HCT116 (cell line): ENCODE data around the gene ANTXR2. TPM values are rescaled to one million over a fixed set of nuclear protein-coding genes. Genes with fewer than 3 reads are reported as not detected.

Source experiments
- ATAC-seq: fragments of 200-7000 bp; cut with Tn5 transposase; 2 replicates; pipeline ENCODE4 v1.9.1; 2020; ENCODE audit warnings: mild to moderate bottlenecking, moderate library complexity
- BruUV-seq: library from RNA; stranded (reverse); fragments of 400-500 nt; replicated peaks from 2 replicates; lab custom pipeline; 2021; lab: Mats Ljungman, UMichigan
- CTCF ChIA-PET: fragments of 300-600 bp; sonication (Branson Sonifier 250); formaldehyde crosslinking; loops from one replicate; lab custom pipeline; 2021; ENCODE audit warnings: antibody characterized with exemption; lab: Charles Lee
- POLR2A ChIA-PET: fragments of 300-600, 350-600 bp; sonication (Branson Sonifier 250); formaldehyde crosslinking; loops from one replicate; lab custom pipeline; 2021; ENCODE audit warnings: antibody characterized with exemption; lab: Charles Lee
- RAD21 ChIA-PET, 2 experiments: fragments of 300-600 bp; sonication (Branson Sonifier 250); formaldehyde crosslinking; loops; one replicate each; lab custom pipeline; 2023; ENCODE audit warnings: low total read pairs in 2 of 2; ENCODE audit not compliant: uncharacterized antibody in 2 of 2, unreplicated experiment in 2 of 2, low non-redundant PET in 1 of 2; lab: Charles Lee
- DNase-seq: peaks from one replicate; pipeline ENCODE4 v3.0.0-alpha.2; 2010; ENCODE audit warnings: low read depth, low spot score
- H2AFZ ChIP-seq: fragments of 200-600 bp; shearing (Covaris generic), sonication (generic); 2 replicates; pipeline ENCODE4 v1.6.1; 2017; ENCODE audit warnings: low read depth, mixed run types, mixed read lengths, antibody characterized with exemption, low read length; ENCODE audit not compliant: poor library complexity, severe bottlenecking
- H3K27ac ChIP-seq: 2 replicates; pipeline ENCODE4 v1.5.1; 2012; ENCODE audit warnings: low read depth, low read length
- H3K27me3 ChIP-seq: fragments of 200-600 bp; sonication (generic); 2 replicates; pipeline ENCODE4 v1.6.1; 2016; ENCODE audit warnings: mixed run types, low read length, mixed read lengths; ENCODE audit not compliant: insufficient read depth
- H3K36me3 ChIP-seq, 2 experiments: fragments of 200-500 bp in 1 of 2; fragments of 200-600 bp in 1 of 2; sonication (Bioruptor generic) in 1 of 2; sonication (generic) in 1 of 2; 2 replicates each; pipeline versions ENCODE4 v1.5.1 to v1.6.1; 2014 to 2016; ENCODE audit warnings: low read length in 2 of 2, inconsistent platforms in 1 of 2, mixed read lengths in 1 of 2, mixed run types in 1 of 2; ENCODE audit not compliant: insufficient read depth in 2 of 2, control insufficient read depth in 1 of 2
- H3K4me1 ChIP-seq, 2 experiments: fragments of 200-600 bp in 1 of 2; sonication (generic) in 1 of 2; 2 replicates each; pipeline versions ENCODE4 v1.5.1 to v1.6.1; 2012 to 2017; ENCODE audit warnings: low read length in 2 of 2, inconsistent platforms in 1 of 2, mild to moderate bottlenecking in 1 of 2, mixed read lengths in 1 of 2, mixed run types in 1 of 2, moderate library complexity in 1 of 2; ENCODE audit not compliant: insufficient read depth in 2 of 2, control insufficient read depth in 1 of 2
- H3K4me2 ChIP-seq: fragments of 200-600 bp; sonication (generic); 2 replicates; pipeline ENCODE4 v1.6.1; 2017; ENCODE audit warnings: mixed run types, low read length, mixed read lengths
- H3K4me3 ChIP-seq, 2 experiments: fragments of 200-600 bp in 1 of 2; sonication (generic) in 1 of 2; replicated peaks in 1 of 2; 2 replicates each; pipeline ENCODE4 v1.5.1; 2011 to 2016; ENCODE audit warnings: low read length in 2 of 2, control low read depth in 1 of 2, low read depth in 1 of 2, mild to moderate bottlenecking in 1 of 2, mixed read lengths in 1 of 2, mixed run types in 1 of 2
- H3K79me2 ChIP-seq: fragments of 200-600 bp; sonication (generic); 2 replicates; pipeline ENCODE4 v1.6.1; 2017; ENCODE audit warnings: mild to moderate bottlenecking, mixed run types, low read length, moderate library complexity, mixed read lengths; ENCODE audit not compliant: insufficient read depth
- H3K9ac ChIP-seq: fragments of 200-600 bp; sonication (generic); 2 replicates; pipeline ENCODE4 v1.6.1; 2016; ENCODE audit warnings: low read length, mixed read lengths
- H3K9me2 ChIP-seq: fragments of 200-600 bp; sonication (generic), shearing (Covaris generic); 2 replicates; pipeline ENCODE4 v1.6.1; 2017; ENCODE audit warnings: mixed run types, mild to moderate bottlenecking, moderate library complexity; ENCODE audit not compliant: insufficient read depth
- H3K9me3 ChIP-seq, 2 experiments: fragments of 200-500 bp in 1 of 2; fragments of 200-600 bp in 1 of 2; sonication (Bioruptor generic) in 1 of 2; sonication (generic) in 1 of 2; 2 replicates each; pipeline ENCODE4 v1.6.1; 2014 to 2017; ENCODE audit warnings: low read length in 2 of 2, mixed read lengths in 2 of 2, inconsistent platforms in 1 of 2, low read depth in 1 of 2, mild to moderate bottlenecking in 1 of 2, mixed run types in 1 of 2, moderate library complexity in 1 of 2; ENCODE audit not compliant: control insufficient read depth in 1 of 2, insufficient read depth in 1 of 2
- H4K20me1 ChIP-seq: fragments of 200-600 bp; sonication (generic), shearing (Covaris generic); 2 replicates; pipeline ENCODE4 v1.6.1; 2017; ENCODE audit warnings: mixed run types, mild to moderate bottlenecking, moderate library complexity; ENCODE audit not compliant: insufficient read depth
- EGR1 ChIP-seq: IDR thresholded peaks from 2 replicates; pipeline ENCODE4 v1.6.1; 2012; ENCODE audit warnings: low read depth
- EZH2phosphoT487 ChIP-seq: fragments of 200-600 bp; IDR thresholded peaks from 2 replicates; pipeline ENCODE4 v1.6.1; 2018; ENCODE audit warnings: antibody characterized with exemption, borderline replicate concordance
- POLR2A ChIP-seq: IDR thresholded peaks from 2 replicates; pipeline ENCODE4 v1.7.0; 2011; ENCODE audit warnings: borderline replicate concordance; ENCODE audit not compliant: insufficient read depth, insufficient read length; ENCODE audit errors: extremely low read depth
- POLR2AphosphoS5 ChIP-seq: IDR thresholded peaks from 2 replicates; pipeline ENCODE4 v1.6.1; 2011; ENCODE audit warnings: mild to moderate bottlenecking, low read depth, low read length, moderate library complexity
- RAD21 ChIP-seq: IDR thresholded peaks from 2 replicates; pipeline ENCODE4 v1.6.1; 2012; ENCODE audit warnings: low read depth, mild to moderate bottlenecking
- SRF ChIP-seq: IDR thresholded peaks from 2 replicates; pipeline ENCODE4 v1.6.1; 2012; ENCODE audit warnings: low read depth
- ZBTB33 ChIP-seq: IDR thresholded peaks from 2 replicates; pipeline ENCODE4 v1.6.1; 2011; ENCODE audit warnings: mild to moderate bottlenecking, low read length, moderate library complexity; ENCODE audit not compliant: insufficient replicate concordance; ENCODE audit errors: extremely low read depth
- intact Hi-C: fragments of 100-400 bp; cut with micrococcal nuclease; formaldehyde crosslinking; loops from 2 replicates; pipeline ENCODE4 v1.10.0; 2022
- total RNA-seq: library from RNA; stranded (reverse); gene quantifications from one replicate; pipeline ENCODE4 v1.2.1, GENCODE V29; 2021; ENCODE audit not compliant: unreplicated experiment
- TF ChIP-seq, protein P1 (sequence below), 3 experiments: fragments of 200-600 bp in 1 of 3; sonication (generic) in 1 of 3; IDR thresholded peaks in 2 of 3; conservative IDR thresholded peaks in 1 of 3; 2 replicates each; pipeline ENCODE4 v1.5.1; 2012 to 2017; ENCODE audit warnings: low read depth in 2 of 3, low read length in 2 of 3, antibody characterized with exemption in 1 of 3, borderline replicate concordance in 1 of 3, control low read depth in 1 of 3, mild to moderate bottlenecking in 1 of 3, mixed read lengths in 1 of 3, mixed run types in 1 of 3, moderate library complexity in 1 of 3; ENCODE audit not compliant: insufficient read depth in 1 of 3

Gene ANTXR2
- total RNA-seq, 1 experiment from 2014 or later, result 6.3 TPM

DNA sequence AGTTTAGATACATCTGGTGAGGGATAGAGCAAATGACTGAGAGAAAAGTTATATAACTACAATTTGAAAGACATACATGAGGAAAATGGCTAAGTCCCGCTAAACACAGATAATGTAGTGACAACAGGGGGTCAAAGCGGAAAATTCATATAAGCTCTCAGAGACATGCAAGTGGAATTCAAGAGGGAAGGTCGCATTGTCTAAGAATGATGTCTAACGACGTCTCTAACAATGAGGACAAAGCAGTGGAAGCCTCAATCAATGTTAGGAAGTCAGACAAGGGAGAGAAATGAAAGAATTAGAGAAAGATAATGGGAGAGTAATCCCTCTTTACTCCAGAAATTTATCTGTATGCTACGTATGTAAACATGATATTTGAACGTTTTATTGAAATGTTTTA lies 113.4 kb downstream of the ANTXR2 start:
- Histone ChIP-seq H4K20me1 (no peaks in the 10 kb centered on the region), H3K79me2 (no peaks in the 10 kb centered on the region), H3K9ac (no peak overlapping the region), H3K27me3 (no peaks in the 10 kb centered on the region), H3K27ac (no peak overlapping the region), H3K4me3 (no peak overlapping the region), H2AFZ (no peak overlapping the region), H3K4me2 (no peak overlapping the region), H3K9me2 (no peaks in the 10 kb centered on the region), H3K4me1 (no peaks in the 10 kb centered on the region), H3K36me3 (no peaks in the 10 kb centered on the region), H3K9me3 (no peaks in the 10 kb centered on the region)
- TF ChIP-seq SRF (no peak), ZBTB33 (no peak), POLR2AphosphoS5 (no peak), RAD21 (no peak), EZH2phosphoT487 (no peak), EGR1 (no peak), POLR2A (no peak)
- TF ChIP-seq, protein P1, sequence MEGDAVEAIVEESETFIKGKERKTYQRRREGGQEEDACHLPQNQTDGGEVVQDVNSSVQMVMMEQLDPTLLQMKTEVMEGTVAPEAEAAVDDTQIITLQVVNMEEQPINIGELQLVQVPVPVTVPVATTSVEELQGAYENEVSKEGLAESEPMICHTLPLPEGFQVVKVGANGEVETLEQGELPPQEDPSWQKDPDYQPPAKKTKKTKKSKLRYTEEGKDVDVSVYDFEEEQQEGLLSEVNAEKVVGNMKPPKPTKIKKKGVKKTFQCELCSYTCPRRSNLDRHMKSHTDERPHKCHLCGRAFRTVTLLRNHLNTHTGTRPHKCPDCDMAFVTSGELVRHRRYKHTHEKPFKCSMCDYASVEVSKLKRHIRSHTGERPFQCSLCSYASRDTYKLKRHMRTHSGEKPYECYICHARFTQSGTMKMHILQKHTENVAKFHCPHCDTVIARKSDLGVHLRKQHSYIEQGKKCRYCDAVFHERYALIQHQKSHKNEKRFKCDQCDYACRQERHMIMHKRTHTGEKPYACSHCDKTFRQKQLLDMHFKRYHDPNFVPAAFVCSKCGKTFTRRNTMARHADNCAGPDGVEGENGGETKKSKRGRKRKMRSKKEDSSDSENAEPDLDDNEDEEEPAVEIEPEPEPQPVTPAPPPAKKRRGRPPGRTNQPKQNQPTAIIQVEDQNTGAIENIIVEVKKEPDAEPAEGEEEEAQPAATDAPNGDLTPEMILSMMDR (IDR thresholded peaks at IDR 0.05 in 2 of 3, conservative IDR thresholded peaks at IDR 0.05 in 1 of 3; ENCODE audit: borderline replicate concordance in 1 of 3, insufficient read depth in 1 of 3, low read depth in 2 of 3, low read length in 2 of 3), result no peak
- CTCF ChIA-PET, result no interaction called here
- no TSS peak for BruUV-seq
- DNase-seq (no peak), ATAC-seq (no peak)
- intact Hi-C loops, result no loop called here
- RAD21 ChIA-PET, result no interaction called here
- POLR2A ChIA-PET, result no interaction called here
